Peyer's patch (tissue), 4 donors: ENCODE results near the gene HNRNPA3. TPM values are rescaled to one million over a fixed set of nuclear protein-coding genes. Genes with fewer than 3 reads are reported as not detected.
A peak's percentile ranks its signal among the peaks of the same experiment; 100 is the strongest.
"Not testable (repeated sequence)": the region's sequence is repeated elsewhere in the genome, so short reads cannot be mapped to it uniquely, and the experiment has no call there.

ENCODE experiments used
- DNase-seq, 3 donors: peaks; one replicate each; pipeline ENCODE4 v3.0.0-alpha.2; 2017 to 2019
- H3K27ac ChIP-seq, 4 donors: fragments of 200-600 bp; sonication (generic); one replicate each; pipeline ENCODE4 v1.5.1; 2016 to 2019
- H3K27me3 ChIP-seq, 2 donors: fragments of 200-600 bp; sonication (generic); one replicate each; pipeline ENCODE4 v1.5.1; 2019
- H3K36me3 ChIP-seq, 3 donors: fragments of 200-600 bp; sonication (generic); one replicate each; pipeline ENCODE4 v1.5.1; 2016 to 2019
- H3K4me1 ChIP-seq, 4 donors: fragments of 200-600 bp; sonication (generic); one replicate each; pipeline ENCODE4 v1.5.1; 2016 to 2019
- H3K4me3 ChIP-seq, 4 donors: fragments of 200-600 bp; sonication (generic); 1 replicate in 3 of 4; 2 replicates in 1 of 4; pipeline ENCODE4 v1.5.1; 2016 to 2019; ENCODE audit warnings: mild to moderate bottlenecking in 1 of 4
- H3K9me3 ChIP-seq, 4 donors: fragments of 200-600 bp; sonication (generic); one replicate each; pipeline ENCODE4 v1.5.1; 2016 to 2019; ENCODE audit warnings: mild to moderate bottlenecking in 1 of 4
- POLR2A ChIP-seq, 2 donors: fragments of 450-650 bp; IDR thresholded peaks; one replicate each; pipeline ENCODE4 v1.5.1; 2017; ENCODE audit warnings: antibody characterized with exemption in 2 of 2, mild to moderate bottlenecking in 2 of 2, moderate library complexity in 2 of 2
- total RNA-seq, 4 donors: library from RNA; depleted of rRNA; stranded (reverse); fragments of >200 nt; gene quantifications; one replicate each; pipeline ENCODE4 v1.1.0, GENCODE V29; 2016
- TF ChIP-seq, protein P1 (sequence below), 6 experiments: fragments of 450-650 bp in 4 of 6; fragments of 200-600 bp in 2 of 6; sonication (generic) in 1 of 6; IDR thresholded peaks; one replicate each; pipeline ENCODE4 v1.5.1; 2017 to 2019; ENCODE audit warnings: antibody characterized with exemption in 6 of 6, mild to moderate bottlenecking in 3 of 6, moderate library complexity in 1 of 6

Gene HNRNPA3
- total RNA-seq, 4 donors from 2014 or later: 40.8 to 112 (median 60.5) TPM

GRCh38 chr2:177264693-177265587 is 52.3 kb downstream of the HNRNPA3 start, which contains the start of gene NFE2L2:
Gene NFE2L2, minus strand, starts transcription at chr2:177264727. Its CDS starts 151 bp downstream, at chr2:177264576.
- Histone ChIP-seq H3K4me3 (peak within 1 kb of the TSS; percentile 75 to 100 (median 97)), H3K27ac (peak within 1 kb of the TSS; percentile 96 to 100 (median 100)), H3K9me3 (no peaks in the 10 kb centered on the region), H3K36me3 (no peaks in the 10 kb centered on the region), H3K4me1 (peaks cover 0 to 32% (median 11%) of the 10 kb centered on the region in 4 donors), H3K27me3 (no peaks in the 10 kb centered on the region)
- peak; percentile 92 to 97 (median 94) for DNase-seq
- TF ChIP-seq, protein P1, sequence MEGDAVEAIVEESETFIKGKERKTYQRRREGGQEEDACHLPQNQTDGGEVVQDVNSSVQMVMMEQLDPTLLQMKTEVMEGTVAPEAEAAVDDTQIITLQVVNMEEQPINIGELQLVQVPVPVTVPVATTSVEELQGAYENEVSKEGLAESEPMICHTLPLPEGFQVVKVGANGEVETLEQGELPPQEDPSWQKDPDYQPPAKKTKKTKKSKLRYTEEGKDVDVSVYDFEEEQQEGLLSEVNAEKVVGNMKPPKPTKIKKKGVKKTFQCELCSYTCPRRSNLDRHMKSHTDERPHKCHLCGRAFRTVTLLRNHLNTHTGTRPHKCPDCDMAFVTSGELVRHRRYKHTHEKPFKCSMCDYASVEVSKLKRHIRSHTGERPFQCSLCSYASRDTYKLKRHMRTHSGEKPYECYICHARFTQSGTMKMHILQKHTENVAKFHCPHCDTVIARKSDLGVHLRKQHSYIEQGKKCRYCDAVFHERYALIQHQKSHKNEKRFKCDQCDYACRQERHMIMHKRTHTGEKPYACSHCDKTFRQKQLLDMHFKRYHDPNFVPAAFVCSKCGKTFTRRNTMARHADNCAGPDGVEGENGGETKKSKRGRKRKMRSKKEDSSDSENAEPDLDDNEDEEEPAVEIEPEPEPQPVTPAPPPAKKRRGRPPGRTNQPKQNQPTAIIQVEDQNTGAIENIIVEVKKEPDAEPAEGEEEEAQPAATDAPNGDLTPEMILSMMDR (IDR thresholded peaks at IDR 0.05): peak in 4 of 6 experiments; percentile 9 to 32 (median 18)
- peak; percentile 91 to 92 for TF ChIP-seq POLR2A (IDR thresholded peaks at IDR 0.05)

GRCh38 chr2:177265824-177266817 is 53.5 kb downstream of the HNRNPA3 start:
- H3K4me1 ChIP-seq: peaks cover 0 to 20% (median 11%) of the 10 kb centered on the region in 4 donors
- H3K27me3 ChIP-seq: no peaks in the 10 kb centered on the region
- H3K36me3 ChIP-seq: no peaks in the 10 kb centered on the region
- peak overlapping the region in 3 of 4 donors; percentile 75 to 100 (median 100) for H3K4me3 ChIP-seq
- H3K27ac ChIP-seq: peak overlapping the region; percentile 96 to 100 (median 100)
- no peaks in the 10 kb centered on the region for H3K9me3 ChIP-seq
- TF ChIP-seq, protein P1 (IDR thresholded peaks at IDR 0.05): no peak
- no peak for TF ChIP-seq POLR2A (IDR thresholded peaks at IDR 0.05)
- DNase-seq: no peak

GRCh38 chr2:177266955-177267354 is 54.4 kb downstream of the HNRNPA3 start:
- H3K4me3 ChIP-seq, H3K36me3 ChIP-seq, H3K9me3 ChIP-seq, DNase-seq, H3K27me3 ChIP-seq: not testable (repeated sequence)
- H3K27ac ChIP-seq: peak overlapping the region in 2 of 4 donors; percentile 22 to 96
- H3K4me1 ChIP-seq: peaks cover 0 to 14% (median 8%) of the 10 kb centered on the region in 4 donors

DNA sequence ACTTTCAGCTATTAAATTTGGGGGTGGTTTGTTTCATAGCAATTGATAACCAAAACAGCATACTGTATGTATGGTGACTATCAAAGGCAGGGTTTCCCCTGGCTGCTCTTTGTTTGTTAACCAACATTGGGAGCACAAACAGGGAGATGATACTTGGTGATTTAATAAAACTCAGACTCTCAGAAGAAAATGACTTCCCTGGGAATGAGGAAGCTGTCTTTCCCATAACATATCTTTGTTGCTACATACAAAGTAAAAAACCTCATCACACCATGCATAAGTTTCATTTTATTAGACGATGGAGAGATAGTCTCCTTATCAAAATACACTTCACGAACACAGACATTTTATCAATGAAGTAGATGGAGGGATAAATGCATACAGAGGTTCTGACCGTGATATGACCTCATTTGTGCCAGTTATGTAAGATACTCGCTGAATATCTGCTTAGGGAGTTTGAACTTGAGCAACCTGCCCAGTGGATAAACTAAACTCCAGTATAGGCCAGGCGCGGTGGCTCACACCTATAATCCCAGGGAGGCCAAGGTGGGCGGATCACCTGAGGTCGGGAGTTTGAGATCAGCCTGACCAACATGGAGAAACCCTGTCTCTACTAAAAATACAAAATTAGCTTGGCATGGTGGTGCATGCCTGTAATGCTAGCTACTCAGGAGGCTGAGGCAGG is 55.7 kb downstream of the HNRNPA3 start:
- DNase-seq: no peak
- Histone ChIP-seq H3K36me3 (no peaks in the 10 kb centered on the region), H3K27ac (no peak overlapping the region), H3K9me3 (no peaks in the 10 kb centered on the region), H3K4me3 (no peak overlapping the region), H3K27me3 (no peaks in the 10 kb centered on the region), H3K4me1 (peaks cover 0 to 14% (median 6%) of the 10 kb centered on the region in 4 donors)
- TF ChIP-seq POLR2A (IDR thresholded peaks at IDR 0.05): no peak
- TF ChIP-seq, protein P1 (IDR thresholded peaks at IDR 0.05): no peak

DNA sequence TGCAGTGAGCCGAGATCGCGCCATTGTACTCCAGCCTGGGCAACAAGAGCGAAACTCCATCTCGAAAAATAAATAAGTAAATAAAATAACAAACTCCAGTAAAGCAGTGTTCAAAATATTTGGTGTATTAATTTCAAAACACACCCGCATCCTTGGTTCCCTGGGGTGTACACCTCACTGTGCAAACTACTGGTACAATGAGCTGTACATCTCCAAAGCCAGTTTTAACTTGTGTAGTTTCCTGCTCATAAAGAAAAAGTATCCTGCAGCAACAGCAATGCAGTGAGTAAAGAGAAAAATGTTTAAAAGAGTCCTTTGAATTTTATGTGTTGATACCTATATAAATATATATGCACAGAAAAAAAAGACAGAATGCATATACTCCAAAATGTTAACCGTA is 56.3 kb downstream of the HNRNPA3 start:
- no peaks in the 10 kb centered on the region for H3K9me3 ChIP-seq
- TF ChIP-seq POLR2A (IDR thresholded peaks at IDR 0.05): no peak
- no peaks in the 10 kb centered on the region for H3K36me3 ChIP-seq
- H3K4me1 ChIP-seq: peaks cover 0 to 14% (median 6%) of the 10 kb centered on the region in 4 donors
- H3K4me3 ChIP-seq: no peak overlapping the region
- DNase-seq: no peak
- no peak overlapping the region for H3K27ac ChIP-seq
- no peaks in the 10 kb centered on the region for H3K27me3 ChIP-seq

- TF ChIP-seq, protein P1 (IDR thresholded peaks at IDR 0.05): no peak
- TF ChIP-seq POLR2A (IDR thresholded peaks at IDR 0.05): no peak
- Histone ChIP-seq H3K4me1 (peaks cover 0 to 22% (median 6%) of the 10 kb centered on the region in 4 donors), H3K27me3 (no peaks in the 10 kb centered on the region)
These were observed 57.9 kb downstream of the HNRNPA3 start for GRCh38 chr2:177270531-177270930.

More at GRCh38 chr2:177270531-177270930, 57.9 kb downstream of the HNRNPA3 start:
- no peak overlapping the region for H3K4me3 ChIP-seq
- no peak overlapping the region for H3K27ac ChIP-seq
- H3K36me3 ChIP-seq: no peaks in the 10 kb centered on the region
- H3K9me3 ChIP-seq: no peaks in the 10 kb centered on the region
- DNase-seq: no peak
